ENCODE data around the gene VWC2L.

VWC2L gene

DNA sequence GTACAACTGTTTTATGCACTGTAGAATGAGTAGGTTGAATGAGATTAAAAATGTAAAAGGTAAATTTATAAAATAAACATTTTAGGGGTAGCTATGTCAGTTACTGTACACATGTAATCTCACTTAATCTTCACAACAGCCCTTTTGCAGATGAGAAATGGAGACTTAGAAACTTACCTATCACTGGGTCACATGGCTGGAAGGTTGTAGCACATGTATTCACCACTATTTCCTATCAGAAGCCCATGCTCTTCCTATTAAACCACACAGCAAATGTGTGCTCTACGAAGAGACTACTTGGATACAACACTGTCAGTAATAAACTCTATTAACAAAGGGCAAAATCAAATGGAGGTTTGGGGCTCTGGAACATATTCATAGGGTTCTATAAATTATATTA, 60.5 kb downstream of the VWC2L start:
- no peak for DNase-seq

DNA sequence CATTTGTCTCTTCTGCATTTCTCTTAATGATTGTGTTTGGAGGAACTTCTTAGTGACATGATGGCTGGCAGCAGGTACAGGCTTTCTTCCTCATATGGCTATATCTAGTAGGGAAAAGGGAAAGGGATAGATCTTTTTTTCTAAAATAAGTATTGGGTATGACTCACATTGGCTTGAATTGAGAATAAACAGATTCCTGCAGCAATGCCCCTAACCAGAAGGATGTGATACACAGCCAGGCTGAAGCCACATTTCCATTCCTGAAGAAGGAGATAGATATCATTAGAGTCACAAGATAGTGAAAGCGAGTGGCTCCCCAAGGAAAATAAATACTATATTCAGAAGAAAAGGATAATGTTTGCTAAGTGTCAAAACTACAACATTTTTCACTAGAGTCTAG, 61.1 kb downstream of the VWC2L start:
- no peak for DNase-seq

DNA sequence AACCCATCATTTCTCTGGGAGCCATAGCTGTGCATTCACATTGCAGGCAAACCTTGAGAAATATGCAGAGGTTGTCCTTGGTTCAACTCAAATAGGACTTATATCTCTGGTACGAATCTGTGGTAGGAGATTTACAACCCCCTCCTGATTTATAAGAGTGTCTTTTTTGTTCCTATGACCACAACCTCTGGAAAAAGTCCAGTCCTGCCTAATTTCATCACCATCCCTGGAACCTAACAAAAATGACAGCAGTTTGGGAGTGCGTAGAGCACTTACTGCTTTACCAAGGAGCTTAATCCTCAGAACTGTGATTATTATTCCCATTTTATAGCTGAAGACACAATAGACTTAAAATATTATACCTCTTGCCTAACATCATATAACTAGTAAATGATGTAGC, 66.5 kb downstream of the VWC2L start:
- DNase-seq: no peak

DNA sequence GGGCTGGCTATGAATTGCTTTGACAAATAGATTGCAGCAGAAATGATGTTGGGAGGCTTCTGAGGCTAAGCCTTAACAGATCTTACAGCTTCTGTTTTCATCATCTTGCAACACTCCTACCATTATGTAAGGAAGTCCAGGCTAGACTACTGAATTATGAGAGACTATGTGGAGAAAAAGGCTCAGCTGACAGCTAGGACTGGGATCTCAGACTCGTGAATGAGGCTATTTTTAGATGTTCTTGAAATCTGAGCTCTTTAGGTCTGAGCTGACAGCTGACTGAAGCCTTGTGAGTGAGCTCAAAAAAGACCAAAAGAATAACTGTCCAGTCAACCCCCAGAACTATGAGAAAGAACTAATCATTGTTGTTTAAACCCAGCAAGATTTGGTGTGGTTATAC, 70.3 kb downstream of the VWC2L start:
- DNase-seq: no peak

DNA sequence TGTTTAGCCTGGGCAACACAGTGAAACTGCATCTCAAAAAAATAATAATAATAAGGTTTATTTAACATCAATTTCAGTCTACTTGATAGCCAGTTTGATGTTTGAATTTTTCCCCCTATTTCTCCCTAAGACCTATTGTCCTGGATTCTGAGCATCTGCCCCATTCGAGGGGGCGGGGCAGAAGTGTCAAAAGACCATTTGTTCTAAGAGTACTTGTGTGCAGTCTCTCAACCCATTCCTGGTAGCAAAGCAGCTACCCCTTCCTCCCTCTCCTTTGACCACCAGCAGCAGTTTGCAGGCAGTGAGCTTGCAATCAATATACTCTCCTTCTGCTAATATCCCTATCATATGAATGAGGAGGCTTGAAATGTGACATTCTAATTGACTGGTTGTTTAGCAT, 71.9 kb downstream of the VWC2L start:
- no peak for DNase-seq

DNA sequence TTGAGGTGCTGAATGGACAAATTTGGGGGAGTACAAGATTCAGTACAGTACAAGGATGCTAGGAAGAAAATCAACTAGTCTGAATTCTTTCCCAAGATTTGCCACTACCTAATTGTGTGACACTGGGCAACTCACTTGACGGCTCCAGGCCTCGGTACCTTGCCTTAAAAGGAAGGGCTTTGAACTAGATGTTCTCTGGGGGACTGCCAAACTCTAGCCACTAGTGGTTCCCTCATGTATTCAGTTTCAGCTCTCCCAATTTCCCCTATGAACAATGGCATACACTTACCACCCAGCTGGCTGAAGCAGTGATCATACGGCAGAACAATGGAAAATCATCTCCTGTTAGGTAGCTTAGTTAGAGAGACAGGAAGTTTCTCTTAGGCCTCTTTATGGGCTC, 73.4 kb downstream of the VWC2L start:
- DNase-seq: no peak

DNA sequence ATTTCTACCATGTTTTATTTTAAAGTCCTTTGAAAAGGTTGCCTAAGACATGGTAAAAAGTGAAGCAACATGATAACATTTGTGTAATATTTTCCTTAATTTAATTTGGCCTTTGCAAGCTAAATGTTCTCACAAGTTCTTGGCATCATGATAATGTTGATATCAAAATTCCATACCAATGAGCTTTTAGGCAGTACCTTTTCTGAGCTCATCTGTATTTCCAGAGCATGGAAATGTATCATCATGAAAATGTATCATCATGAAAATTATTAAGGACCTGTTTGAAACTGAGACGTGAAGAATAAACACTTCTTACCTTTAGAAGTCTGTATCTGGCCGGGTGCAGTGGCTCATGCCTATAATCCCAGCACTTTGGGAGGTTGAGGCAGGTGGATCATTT, 73.8 kb downstream of the VWC2L start:
- DNase-seq: no peak

DNA sequence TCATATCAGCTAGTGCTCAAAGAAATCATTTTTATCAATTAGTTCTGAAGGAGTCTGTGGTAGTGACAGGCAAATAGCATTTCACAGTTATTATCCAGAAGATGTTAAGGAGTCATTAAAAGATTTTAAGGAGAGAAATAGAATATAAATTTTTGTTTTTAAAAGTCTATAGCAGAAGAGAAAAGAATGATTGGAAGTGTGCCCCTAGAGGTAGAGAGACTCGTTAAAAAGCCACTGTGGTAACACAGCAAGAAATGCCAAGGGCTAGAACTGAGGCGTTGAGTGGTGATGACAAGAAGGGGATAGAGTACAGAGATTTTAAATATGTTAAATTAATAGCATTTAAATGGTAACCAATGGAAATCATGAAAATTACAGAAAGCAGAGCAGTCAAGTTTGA, 78.3 kb downstream of the VWC2L start:
- DNase-seq: no peak

DNA sequence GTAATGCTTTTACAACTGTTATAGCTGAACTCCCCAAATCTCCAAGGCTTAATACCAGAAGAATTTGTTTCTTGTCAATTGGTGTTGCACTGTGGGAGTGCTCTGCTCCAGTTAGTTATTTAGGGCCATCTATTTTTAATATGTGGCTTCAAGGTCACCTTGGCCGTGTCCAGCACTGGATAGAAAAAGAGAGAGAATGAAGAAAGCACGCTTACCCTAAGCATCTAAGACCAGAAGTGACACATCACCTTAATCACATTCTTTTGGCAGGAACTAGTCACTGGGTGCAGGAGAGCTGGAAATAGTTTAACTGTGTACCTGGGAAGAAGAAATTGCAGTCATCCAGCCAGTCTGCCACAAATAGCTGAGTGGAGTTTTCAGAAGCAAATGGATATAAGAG, 78.8 kb downstream of the VWC2L start:
- no peak for DNase-seq

DNA sequence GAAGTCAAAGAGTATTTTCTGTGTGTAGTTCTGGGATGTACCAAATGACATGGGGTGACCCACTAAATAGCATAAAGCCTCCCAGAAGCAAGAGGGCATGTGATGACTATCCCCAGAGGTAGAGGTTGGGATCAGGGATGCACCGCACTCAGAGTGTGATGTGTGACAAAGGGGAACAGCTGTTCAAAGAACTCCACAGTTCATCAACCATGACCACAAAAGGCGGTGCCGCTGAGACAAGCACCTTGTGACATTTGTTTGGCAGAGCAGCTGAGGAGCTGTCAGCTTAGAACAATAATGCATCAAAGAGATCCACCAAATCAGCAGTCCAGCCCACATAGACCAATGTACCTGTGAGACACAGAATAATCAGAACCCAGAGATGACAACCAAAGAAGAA, 81.3 kb downstream of the VWC2L start:
- no peak for DNase-seq

DNA sequence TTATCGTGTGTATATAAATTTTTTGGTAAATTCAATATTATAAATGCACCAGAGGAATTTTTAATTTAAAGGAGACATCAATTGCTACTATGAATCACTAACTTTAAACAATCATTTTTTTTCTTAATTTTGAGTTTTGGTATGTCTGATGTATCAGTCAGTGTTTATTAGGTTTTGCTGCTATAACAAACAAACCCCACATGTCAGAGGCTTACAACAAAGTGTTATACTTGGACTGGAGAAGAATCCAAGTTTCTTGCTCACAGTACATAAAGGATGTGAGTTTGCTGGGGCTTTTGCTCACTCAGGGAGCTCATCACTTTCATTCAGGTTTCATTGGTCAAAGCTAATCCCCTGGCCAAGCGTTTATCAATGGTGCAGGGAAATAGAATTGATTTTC, 81.8 kb downstream of the VWC2L start:
- no peak for DNase-seq

DNA sequence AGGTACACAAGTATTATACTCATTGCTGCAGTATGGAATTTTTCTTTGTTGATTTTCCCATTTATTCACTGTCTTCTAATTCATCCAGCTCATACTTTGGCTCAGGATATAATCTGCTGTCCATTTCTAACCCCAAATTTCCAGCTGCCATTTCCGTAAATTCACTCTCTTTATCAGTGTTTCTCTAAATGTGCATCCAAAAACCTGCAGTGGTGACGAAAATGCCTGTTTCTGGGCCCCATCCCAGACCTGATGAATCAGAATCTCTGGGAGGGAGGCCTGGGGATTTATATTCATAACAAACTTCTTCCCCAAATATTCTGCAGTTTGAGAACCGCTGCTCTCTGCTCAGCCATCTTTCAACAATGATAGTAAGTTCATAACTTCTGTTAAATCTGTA, 86.6 kb downstream of the VWC2L start:
- DNase-seq: no peak

DNA sequence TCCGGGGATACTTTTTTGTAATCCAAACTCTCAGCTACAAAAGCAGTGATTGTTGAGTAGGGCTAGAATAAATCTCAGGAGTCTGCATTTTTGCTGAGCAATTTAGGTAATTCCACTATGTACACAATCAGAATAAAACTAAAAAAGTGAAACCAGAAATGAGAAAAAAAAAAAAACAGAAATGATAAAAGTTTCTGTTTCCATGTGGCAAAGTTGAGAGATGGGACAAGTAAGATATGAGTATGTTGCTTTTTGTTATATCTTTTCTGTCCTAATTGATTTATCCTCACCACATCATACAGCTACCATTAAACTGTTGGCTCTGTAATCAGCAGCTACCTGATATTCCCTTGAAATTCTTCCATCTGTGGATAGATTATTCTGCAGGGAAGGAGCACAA, 92.7 kb downstream of the VWC2L start:
- no peak for DNase-seq

DNA sequence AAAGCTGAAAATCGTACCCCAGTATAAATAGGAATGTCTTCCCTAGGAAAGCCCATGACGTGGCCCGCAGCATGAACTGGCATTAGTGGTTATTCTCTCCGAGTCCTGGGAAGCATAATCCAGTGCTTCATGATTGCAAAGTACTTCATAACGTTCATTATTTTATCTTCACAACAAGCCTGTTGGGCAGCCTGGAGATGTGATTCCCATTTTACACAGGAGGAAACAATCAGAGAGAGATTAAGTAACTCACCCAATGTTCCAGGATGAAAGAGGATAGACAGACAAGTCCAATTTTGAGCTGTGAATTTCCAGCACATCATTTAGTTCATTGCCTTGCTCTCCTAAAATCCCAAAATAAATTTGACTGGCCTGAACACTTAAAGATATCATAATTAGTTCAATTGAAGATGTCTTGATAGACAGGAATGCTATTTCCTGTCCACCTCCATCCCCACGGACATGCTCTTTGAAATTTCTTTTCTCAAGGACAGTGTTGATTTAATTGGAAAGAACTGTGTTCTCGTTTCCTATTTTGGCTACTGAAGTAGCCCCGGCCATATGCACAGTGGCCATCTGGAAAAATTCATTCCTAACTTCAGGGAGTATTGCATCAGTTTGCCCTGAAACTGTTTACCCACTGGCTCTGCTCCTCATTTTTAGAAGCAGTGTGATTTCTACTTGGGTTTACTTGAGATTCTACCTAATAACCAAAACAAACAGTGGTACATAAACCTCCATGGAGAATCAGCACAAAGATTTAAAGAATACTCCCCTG, 93.9 kb downstream of the VWC2L start:
- no peak for DNase-seq

DNA sequence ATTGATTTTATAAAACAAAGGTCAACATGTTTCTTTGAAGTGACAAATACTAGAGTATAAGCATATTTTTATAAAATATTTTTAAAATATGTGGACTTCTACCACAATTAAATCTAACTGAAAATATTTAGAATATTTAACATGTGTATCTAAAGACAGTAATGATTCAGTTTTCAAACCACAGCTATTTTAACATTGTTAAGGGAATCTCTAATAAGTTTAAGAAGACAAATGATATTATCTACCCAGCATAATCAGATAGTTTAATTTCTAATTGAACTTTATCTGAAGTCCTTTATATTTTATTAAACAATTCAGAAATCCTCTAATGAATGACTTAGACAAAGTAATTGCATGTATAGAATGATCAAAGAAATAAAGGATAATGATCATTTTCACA, 96.2 kb downstream of the VWC2L start:
- DNase-seq: no peak

DNA sequence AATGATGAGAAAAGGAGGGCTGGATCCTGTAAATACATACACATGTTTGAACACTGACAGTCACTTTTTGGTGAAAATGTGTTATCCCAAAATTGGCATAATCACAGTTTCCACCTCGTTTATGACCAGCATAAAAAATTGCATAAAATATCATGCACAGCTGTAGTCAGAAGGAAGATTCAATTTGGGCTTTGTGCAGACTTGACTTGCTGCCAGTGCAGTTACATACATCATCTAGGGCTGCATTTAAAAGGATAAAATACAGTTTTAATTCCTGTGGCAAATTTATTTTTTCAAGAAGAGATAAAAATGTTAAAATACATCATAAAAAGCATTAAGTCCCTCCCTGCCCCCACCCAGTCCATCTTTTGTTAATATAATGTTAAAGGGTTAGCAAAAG, 103.8 kb downstream of the VWC2L start:
- no peak for DNase-seq

DNA sequence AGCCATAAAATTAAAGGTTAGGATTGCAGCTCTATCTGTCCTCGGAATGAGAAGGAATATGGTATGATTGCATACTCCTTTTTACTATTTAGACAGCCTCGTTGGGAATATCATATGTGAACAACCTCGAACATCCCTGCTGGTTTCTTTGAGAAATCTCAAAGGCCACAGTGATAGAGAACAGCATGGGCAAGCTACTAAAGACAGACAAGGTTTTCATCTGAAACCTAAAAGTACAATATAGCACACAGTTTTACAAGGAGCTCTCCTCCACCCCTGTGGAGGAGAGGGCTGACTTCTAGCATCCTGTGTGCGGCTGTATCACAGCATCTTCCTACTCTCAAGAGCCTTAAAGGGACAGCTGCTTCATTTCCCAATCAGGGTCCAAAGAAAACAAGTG, 104.3 kb downstream of the VWC2L start:
- no peak for DNase-seq

DNA sequence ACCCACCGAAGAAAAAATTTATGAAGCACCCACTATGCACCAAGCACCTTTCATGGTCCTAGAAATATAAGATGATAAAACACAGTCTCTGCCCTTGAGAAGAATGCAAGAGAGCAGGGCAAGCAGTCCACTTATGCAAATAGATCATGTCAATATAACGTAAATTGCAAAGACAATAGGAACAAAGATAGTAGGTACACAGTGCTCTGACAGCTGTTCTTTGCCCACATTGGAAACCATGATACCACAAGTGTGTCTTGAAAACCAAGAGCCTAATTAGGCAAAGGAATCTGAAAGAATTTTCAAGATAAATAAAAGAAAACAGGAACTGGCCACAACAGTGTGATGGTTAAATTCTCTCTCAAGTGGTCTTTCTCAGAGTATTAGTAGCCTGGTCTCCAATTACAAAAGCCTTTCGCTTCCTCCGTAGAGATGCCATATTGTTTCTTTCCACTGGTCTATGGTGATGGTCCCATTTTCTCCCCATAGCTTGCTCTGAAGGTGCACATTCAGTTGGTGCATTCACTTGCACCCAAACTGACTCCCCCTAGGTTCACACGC, 108.5 kb downstream of the VWC2L start:
- DNase-seq: no peak

DNA sequence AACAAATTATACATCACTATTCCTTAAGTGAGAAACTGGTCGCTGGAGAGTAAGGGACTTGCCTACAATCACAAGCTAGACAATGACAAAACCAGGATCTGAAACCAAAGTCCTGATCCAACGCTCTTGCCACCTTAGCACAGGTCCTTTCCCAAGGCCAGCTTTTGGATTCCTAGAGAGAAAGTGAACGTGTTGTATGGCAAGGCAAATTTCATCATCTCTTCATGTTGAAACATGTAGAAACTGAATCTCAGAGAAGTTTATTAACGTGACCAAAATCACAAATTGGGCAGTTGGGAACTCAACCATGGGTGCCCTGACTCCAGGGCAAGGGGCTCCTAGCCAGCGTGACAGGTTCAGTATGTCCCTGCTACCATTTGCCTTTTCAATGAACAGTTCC, 118.2 kb downstream of the VWC2L start:
- no peak for DNase-seq

DNA sequence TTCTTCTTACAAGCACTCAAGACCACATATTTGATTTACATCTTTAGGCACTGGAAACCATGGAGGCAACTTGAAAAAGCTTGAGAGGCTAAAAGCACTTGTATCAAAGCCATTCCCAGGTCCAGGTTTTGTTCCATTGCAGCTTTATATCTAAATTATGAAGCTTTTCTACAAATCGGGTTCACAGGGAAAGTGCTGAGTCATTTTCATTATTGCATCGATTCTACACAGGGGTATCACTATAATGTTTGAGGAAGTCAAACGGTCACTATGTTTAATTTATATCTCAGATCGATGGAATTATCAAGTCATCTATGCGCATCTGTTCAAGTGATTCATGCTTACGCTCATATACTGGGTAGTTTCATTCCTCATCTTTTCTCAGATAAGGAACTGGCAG, 118.7 kb downstream of the VWC2L start:
- DNase-seq: no peak

DNA sequence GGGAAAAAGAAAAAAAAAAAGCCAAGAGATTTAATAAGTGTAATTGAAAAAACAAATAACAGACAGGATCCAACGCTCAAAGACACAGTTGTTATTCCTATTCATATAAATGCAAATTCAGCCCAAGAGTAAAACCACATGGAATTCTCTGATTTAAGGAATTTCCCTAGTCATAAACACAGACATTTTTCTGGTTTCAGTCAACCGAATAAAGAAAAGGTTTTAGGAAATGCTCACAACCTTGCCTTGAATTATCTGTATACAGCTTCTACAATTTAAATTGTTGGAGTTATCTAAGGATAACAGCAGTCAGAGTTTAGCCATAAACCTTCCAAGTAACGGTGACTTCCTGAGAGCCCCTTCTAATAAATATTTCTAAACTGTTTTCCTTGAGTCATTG, 122.7 kb downstream of the VWC2L start:
- DNase-seq: no peak

DNA sequence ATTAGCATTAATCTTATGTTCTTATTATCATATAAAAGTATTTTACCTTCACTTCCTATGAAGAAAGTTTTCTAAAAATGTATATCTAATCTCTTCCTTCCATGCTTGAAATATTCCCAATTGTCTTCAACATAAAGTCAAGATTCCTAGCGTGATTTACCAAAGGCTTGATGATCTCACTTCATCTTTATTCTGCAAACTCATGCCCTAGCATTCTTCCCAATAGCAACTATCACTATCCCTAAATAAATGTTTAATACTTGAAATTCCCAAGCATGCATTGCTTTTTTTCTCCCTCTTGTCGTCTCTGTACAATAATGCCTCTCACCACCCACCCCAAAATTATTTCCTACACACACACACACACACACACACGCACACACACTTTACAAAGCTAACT, 125.8 kb downstream of the VWC2L start:
- no peak for DNase-seq

DNA sequence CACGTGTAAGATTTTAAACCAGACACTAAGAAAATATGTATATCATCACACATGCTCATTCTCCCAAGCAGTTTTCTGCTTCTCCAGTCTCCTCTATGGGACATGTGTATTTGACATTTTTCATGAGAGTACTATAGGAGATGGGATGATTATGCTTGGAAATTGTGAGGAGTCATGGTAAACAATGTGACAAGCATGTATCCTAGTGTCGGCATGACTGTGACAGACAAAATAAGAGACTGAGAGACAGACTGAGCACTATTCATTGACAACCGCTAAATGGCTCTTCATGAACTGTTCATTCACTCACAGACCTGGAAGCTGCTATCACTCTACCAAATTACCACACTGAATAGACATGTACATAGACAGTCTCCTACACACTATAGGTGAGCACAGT, 127.1 kb downstream of the VWC2L start:
- no peak for DNase-seq

DNA sequence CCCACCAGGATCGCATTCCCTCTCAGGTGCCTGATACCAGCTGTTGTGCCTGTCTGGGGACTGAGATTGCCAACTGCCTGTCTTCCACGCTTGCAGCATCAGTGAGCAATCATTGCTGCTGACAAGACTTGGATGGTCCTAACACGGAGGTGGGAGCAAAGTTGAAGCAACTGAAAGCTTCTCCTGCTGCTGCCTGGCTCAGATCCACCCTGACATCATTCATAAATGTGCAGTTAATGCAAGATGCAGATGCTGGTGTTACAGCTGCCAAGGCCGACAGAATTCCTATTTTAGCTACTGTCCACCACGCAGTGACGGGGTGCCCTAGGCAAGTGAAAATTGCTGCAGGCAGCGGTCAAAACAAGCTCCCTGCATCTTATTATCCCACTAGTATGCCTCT, 131.4 kb downstream of the VWC2L start:
- no peak for DNase-seq

DNA sequence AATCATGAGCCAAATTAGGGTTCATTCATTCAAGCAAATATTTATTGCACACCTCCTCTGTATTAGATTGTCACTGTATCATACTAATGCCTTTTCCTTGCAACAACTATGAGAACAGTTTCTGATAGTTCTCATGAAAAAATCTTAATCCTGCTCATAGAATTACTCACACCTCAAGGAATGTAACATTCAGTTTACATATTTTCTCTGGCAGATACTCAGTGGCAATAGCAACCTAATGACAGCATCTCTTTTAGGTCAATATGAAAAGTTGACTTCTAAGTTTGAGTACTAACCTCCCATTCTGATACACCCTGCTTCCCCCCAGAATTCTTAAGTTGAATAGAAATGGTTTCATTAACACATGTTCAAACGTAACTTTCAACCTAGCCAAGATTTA, 132.0 kb downstream of the VWC2L start:
- no peak for DNase-seq

All from stimulated activated CD4-positive, alpha-beta T cell treated with anti-CD3 and anti-CD28 coated beads, Interleukin-12 subunit alpha, Interleukin-12 subunit beta, amount 100 ng/mL, for 4 hours (primary cell).